Right lobe of liver (tissue), 4 donors: Measurements from ENCODE around the gene MOV10.

ENCODE experiments used
- CTCF ChIP-seq, 4 donors: fragments of 200-600 bp in 3 of 4; fragments of 450-650 bp in 1 of 4; IDR thresholded peaks; one replicate each; pipeline versions ENCODE4 v1.5.1 to v1.8.0; 2016 to 2022; ENCODE audit warnings: antibody characterized with exemption in 4 of 4, mild to moderate bottlenecking in 2 of 4
- POLR2A ChIP-seq: fragments of 450-650 bp; IDR thresholded peaks from one replicate; pipeline ENCODE4 v1.6.1; 2017; ENCODE audit warnings: antibody characterized with exemption, mild to moderate bottlenecking
- donor health status: DM: no; HTN: no; CAD: no.
- donor health status: DM: no; HTN: no; CAD: no.
- donor health status: DM: no; HTN: yes; CAD: no.

DNA sequence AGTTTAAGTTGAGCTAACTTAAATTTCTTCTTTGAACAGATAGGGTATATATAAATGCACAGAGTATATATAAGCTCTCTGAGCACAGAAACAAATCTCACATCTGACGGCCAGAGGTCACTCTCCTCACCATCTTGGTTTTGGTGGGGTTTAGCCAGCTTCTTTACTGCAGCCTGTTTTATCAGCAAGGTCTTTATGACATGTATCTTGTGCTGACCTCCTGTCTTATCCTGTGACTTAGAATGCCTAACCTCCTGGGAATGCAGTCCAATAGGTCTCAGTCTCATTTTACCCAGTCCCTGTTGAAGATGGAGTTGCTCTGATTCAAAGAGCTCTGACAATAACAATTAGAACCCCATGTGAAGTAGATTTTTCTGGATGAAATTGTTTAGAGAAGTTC is 1.6 kb upstream of the MOV10 start:
- no peak for TF ChIP-seq CTCF (IDR thresholded peaks at IDR 0.05)
- no peak for TF ChIP-seq POLR2A
